ENCODE measurements around the gene TEX19.

Gene TEX19

GRCh38 chr17:82388223-82388921 lies 29.3 kb downstream of the TEX19 start:
- DNase-seq (ENCODE audit: extremely low spot score), result no peak

GRCh38 chr17:82388922-82389283 lies 29.9 kb downstream of the TEX19 start:
- no peak for TF ChIP-seq CTCF (IDR thresholded peaks at IDR 0.05; ENCODE audit: control extremely low read depth, extremely low read depth, low read depth, missing control alignments)
- ChIA-PET CTCF (no interaction called here), POLR2A (no interaction called here)
- DNase-seq (ENCODE audit: extremely low spot score), result no peak

More at GRCh38 chr17:82388223-82388921, 29.3 kb downstream of the TEX19 start:
- POLR2A ChIA-PET, result no interaction called here
- TF ChIP-seq CTCF (IDR thresholded peaks at IDR 0.05; ENCODE audit: control extremely low read depth, extremely low read depth, low read depth, missing control alignments), result no peak
- CTCF ChIA-PET, result interaction anchor here (1.1 kb wide), 1 partner anchor 21 kb away, joined by 3 read pairs; no protein-coding TSS in a partner anchor

- TF ChIP-seq CTCF (IDR thresholded peaks at IDR 0.05; ENCODE audit: control extremely low read depth, extremely low read depth, low read depth, missing control alignments), result no peak
- ChIA-PET POLR2A (no interaction called here), CTCF (no interaction called here)
- no peak for DNase-seq (ENCODE audit: extremely low spot score)
Measured at GRCh38 chr17:82389379-82389778, 30.3 kb downstream of the TEX19 start.

GRCh38 chr17:82390015-82390859 lies 31.2 kb downstream of the TEX19 start:
- POLR2A ChIA-PET, result no interaction called here
- DNase-seq (ENCODE audit: extremely low spot score), result no peak
- CTCF ChIA-PET, result interaction anchor here (0.9 kb wide), 1 partner anchor 17 kb away, joined by 3 read pairs; no protein-coding TSS in a partner anchor
- TF ChIP-seq CTCF (IDR thresholded peaks at IDR 0.05; ENCODE audit: control extremely low read depth, extremely low read depth, low read depth, missing control alignments), result no peak

GRCh38 chr17:82390860-82391435 lies 31.9 kb downstream of the TEX19 start:
- no peak for TF ChIP-seq CTCF (IDR thresholded peaks at IDR 0.05; ENCODE audit: control extremely low read depth, extremely low read depth, low read depth, missing control alignments)
- ChIA-PET CTCF (interaction anchor here (0.9 kb wide), 1 partner anchor 17 kb away, joined by 3 read pairs; no protein-coding TSS in a partner anchor), POLR2A (interaction anchor here (0.6 kb wide), 1 partner anchor 258 kb away, joined by 3 read pairs; no protein-coding TSS in a partner anchor)
- DNase-seq (ENCODE audit: extremely low spot score), result no peak

GRCh38 chr17:82391496-82392066 lies 32.5 kb downstream of the TEX19 start:
- POLR2A ChIA-PET, result interaction anchor here (0.6 kb wide), 1 partner anchor 259 kb away, joined by 3 read pairs; no protein-coding TSS in a partner anchor
- TF ChIP-seq CTCF (IDR thresholded peaks at IDR 0.05; ENCODE audit: control extremely low read depth, extremely low read depth, low read depth, missing control alignments), result no peak
- CTCF ChIA-PET, result no interaction called here
- no peak for DNase-seq (ENCODE audit: extremely low spot score)

Data from GM10248 (cell line).